ENCODE measurements around the gene RGS7. TPM values are rescaled to one million over a fixed set of nuclear protein-coding genes. Genes with fewer than 3 reads are reported as not detected.

RGS7 gene
- total RNA-seq, 4 donors from 2014 or later: 0.47 TPM; not detected in 3

- ATAC-seq (ENCODE audit: low FRiP score) (no peak), DNase-seq (ENCODE audit: low spot score) (no peak)
- TF ChIP-seq CTCF (IDR thresholded peaks at IDR 0.05): no peak
Measured at GRCh38 chr1:241389400-241389799, 32.4 kb upstream of the RGS7 start.

GRCh38 chr1:241387216-241387615 lies 30.2 kb upstream of the RGS7 start:
- no peak for DNase-seq (ENCODE audit: low spot score)
- ATAC-seq (ENCODE audit: low FRiP score): no peak
- no peak for TF ChIP-seq CTCF (IDR thresholded peaks at IDR 0.05)

GRCh38 chr1:241376701-241377100 lies 19.7 kb upstream of the RGS7 start:
- DNase-seq (ENCODE audit: low spot score) (no peak), ATAC-seq (ENCODE audit: low FRiP score) (no peak)
- TF ChIP-seq CTCF (IDR thresholded peaks at IDR 0.05): no peak

- DNase-seq (ENCODE audit: low spot score) (no peak), ATAC-seq (ENCODE audit: low FRiP score) (no peak)
- no peak for TF ChIP-seq CTCF (IDR thresholded peaks at IDR 0.05)
Measured at GRCh38 chr1:241375886-241376285, 18.9 kb upstream of the RGS7 start.

- DNase-seq (ENCODE audit: low spot score) (no peak), ATAC-seq (ENCODE audit: low FRiP score) (no peak)
- no peak for TF ChIP-seq CTCF (IDR thresholded peaks at IDR 0.05)
Measured at GRCh38 chr1:241366196-241366595, 9.2 kb upstream of the RGS7 start.

- ATAC-seq (ENCODE audit: low FRiP score) (no peak), DNase-seq (ENCODE audit: low spot score) (no peak)
- TF ChIP-seq CTCF (IDR thresholded peaks at IDR 0.05): no peak
Measured at GRCh38 chr1:241362350-241362749, 5.3 kb upstream of the RGS7 start.

GRCh38 chr1:241357366-241358340 lies 648 bp upstream of the RGS7 start:
- DNase-seq (ENCODE audit: low spot score) (no peak), ATAC-seq (ENCODE audit: low FRiP score) (no peak)
- TF ChIP-seq CTCF (IDR thresholded peaks at IDR 0.05): no peak
